Choroid plexus epithelial cell (primary cell): ENCODE results near the gene NOVA1.

Source experiments
- DNase-seq: peaks from one replicate; pipeline ENCODE4 v3.0.0-alpha.2; 2010; ENCODE audit warnings: low read depth
- H3K4me3 ChIP-seq: 2 replicates; pipeline ENCODE4 v1.5.1; 2011; ENCODE audit warnings: low read depth, mild to moderate bottlenecking, control low read depth, low read length, moderate library complexity
- CTCF ChIP-seq: conservative IDR thresholded peaks from 2 replicates; pipeline ENCODE4 v1.5.1; 2011; ENCODE audit warnings: low read depth, mild to moderate bottlenecking, control low read depth, inconsistent platforms, low read length, moderate library complexity

Gene NOVA1

DNA sequence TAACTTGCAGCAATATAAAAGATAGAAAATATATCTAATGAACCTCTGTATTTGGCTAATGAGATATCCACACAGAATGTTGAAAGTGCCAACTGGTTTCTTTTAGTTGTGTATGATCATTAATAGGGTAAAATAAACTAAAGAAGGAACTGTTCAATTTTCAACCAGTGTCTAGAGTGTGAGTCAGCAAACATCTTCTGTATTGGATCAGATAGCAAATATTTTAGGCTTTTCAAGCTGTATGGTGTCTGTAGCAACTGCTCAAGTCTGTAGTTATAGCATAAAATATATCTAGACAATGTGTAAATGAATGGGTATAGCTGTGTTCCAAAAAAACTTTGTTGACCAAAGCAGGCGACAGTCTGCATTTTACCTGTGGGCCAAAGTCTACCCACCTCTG, 23.5 kb upstream of the NOVA1 start:
- H3K4me3 ChIP-seq = no peak overlapping the region
- DNase-seq = no peak
- no peak for TF ChIP-seq CTCF

GRCh38 chr14:26611259-26611658, 13.4 kb upstream of the NOVA1 start:
- no peak overlapping the region for H3K4me3 ChIP-seq
- no peak for TF ChIP-seq CTCF
- no peak for DNase-seq

- TF ChIP-seq CTCF = no peak
- no peak for DNase-seq
- H3K4me3 ChIP-seq = no peak overlapping the region
These were observed 9.0 kb upstream of the NOVA1 start for GRCh38 chr14:26606729-26607312.

DNA sequence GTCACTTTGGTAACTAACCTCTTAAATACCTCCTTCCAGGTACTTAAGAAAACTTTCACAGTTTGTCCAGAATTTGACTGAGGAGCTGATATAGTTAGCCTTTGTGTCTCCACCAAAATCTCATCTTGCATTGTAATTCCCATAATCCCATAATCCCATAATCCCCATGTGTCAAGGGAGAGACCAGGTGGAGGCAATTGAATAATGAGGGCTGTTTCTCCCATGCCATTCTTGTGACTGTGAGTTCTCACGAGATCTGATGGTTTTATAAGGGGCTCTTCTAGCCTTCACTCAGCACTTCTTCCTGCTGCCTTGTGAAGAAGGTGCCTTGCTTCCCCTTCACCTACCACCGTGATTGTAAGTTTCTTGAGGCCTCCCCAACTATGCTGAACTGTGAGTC, 7.8 kb upstream of the NOVA1 start:
- no peak overlapping the region for H3K4me3 ChIP-seq
- DNase-seq = no peak
- TF ChIP-seq CTCF = no peak

- H3K4me3 ChIP-seq = no peak overlapping the region
- DNase-seq = no peak
- TF ChIP-seq CTCF = no peak
These were observed 5.1 kb upstream of the NOVA1 start for GRCh38 chr14:26602902-26603301.

DNA sequence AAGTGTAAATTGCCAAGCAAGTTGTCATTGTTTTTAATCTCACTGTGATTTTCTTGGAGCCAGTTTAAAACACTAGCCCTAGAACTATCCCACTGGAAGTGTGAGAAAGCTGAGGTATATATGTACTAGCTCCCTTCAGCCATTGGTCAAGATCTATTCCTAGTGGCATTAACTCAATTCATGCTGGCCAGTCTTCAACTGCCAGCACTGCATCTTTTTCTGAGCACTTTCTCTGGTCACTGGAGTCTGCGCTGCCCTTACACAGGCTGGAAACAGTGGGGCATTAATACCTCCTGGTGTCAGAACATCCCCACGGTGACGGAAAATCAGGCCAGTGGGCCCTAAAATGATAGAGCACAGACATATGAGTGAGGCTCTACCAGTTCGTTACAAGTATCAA, 4.0 kb upstream of the NOVA1 start:
- H3K4me3 ChIP-seq = no peak overlapping the region
- no peak for TF ChIP-seq CTCF
- DNase-seq = no peak

GRCh38 chr14:26599291-26599690, 1.5 kb upstream of the NOVA1 start:
- no peak for DNase-seq
- no peak overlapping the region for H3K4me3 ChIP-seq
- no peak for TF ChIP-seq CTCF
